Spinal cord (tissue), 10 donors: ENCODE results near the gene UPK1B. TPM values are rescaled to one million over a fixed set of nuclear protein-coding genes. Genes with fewer than 3 reads are reported as not detected.
"Not testable (repeated sequence)": the region's sequence is repeated elsewhere in the genome, so short reads cannot be mapped to it uniquely, and the experiment has no call there.

Source experiments
- DNase-seq, 6 donors: peaks; one replicate each; pipeline versions ENCODE4 v3.0.0 to v3.0.0-alpha.2; 2013 to 2015; ENCODE audit warnings: low spot score in 6 of 6, low read depth in 4 of 6
- H3K27ac ChIP-seq: one replicate; pipeline ENCODE4 v1.5.1; 2013; ENCODE audit warnings: low read depth, low read length, control low read depth
- H3K27me3 ChIP-seq: one replicate; pipeline ENCODE4 v1.6.1; 2013; ENCODE audit warnings: low read length; ENCODE audit not compliant: control insufficient read depth, insufficient read depth
- H3K36me3 ChIP-seq: one replicate; pipeline ENCODE4 v1.6.1; 2013; ENCODE audit warnings: low read length; ENCODE audit not compliant: control insufficient read depth, insufficient read depth
- H3K4me1 ChIP-seq: one replicate; pipeline ENCODE4 v1.6.1; 2013; ENCODE audit warnings: low read length; ENCODE audit not compliant: control insufficient read depth, insufficient read depth
- H3K4me3 ChIP-seq: one replicate; pipeline ENCODE4 v1.5.1; 2013; ENCODE audit warnings: low read depth, low read length, control low read depth
- H3K9me3 ChIP-seq: one replicate; pipeline ENCODE4 v1.6.1; 2013; ENCODE audit warnings: low read length; ENCODE audit not compliant: control insufficient read depth, insufficient read depth
- WGBS: methylation state at CpG from one replicate; pipeline ENCODE4 v1.1.5; 2013; ENCODE audit warnings: missing lambda C conversion rate; ENCODE audit not compliant: insufficient coverage; 5-methylcytosine and 5-hydroxymethylcytosine counted together
- polyA plus RNA-seq, 2 donors: library from polyadenylated mRNA; unstranded; fragments of 120-200 nt; gene quantifications; one replicate each; pipeline ENCODE4 v1.2.1, GENCODE V29; 2013; ENCODE audit not compliant: insufficient read length in 2 of 2
- total RNA-seq, 2 donors: library from RNA; depleted of rRNA in 1 of 2; stranded (reverse); fragments of 120-200 nt in 1 of 2; fragments of >200 nt in 1 of 2; gene quantifications; one replicate each; pipeline versions ENCODE4 v1.2.3 to v1.2.4, GENCODE V29; 2013 to 2014
- donor health status: healthy.

The UPK1B gene
- total and polyA plus RNA-seq, 4 donors = 0.36 to 11.7 (median 2.6) TPM

DNA sequence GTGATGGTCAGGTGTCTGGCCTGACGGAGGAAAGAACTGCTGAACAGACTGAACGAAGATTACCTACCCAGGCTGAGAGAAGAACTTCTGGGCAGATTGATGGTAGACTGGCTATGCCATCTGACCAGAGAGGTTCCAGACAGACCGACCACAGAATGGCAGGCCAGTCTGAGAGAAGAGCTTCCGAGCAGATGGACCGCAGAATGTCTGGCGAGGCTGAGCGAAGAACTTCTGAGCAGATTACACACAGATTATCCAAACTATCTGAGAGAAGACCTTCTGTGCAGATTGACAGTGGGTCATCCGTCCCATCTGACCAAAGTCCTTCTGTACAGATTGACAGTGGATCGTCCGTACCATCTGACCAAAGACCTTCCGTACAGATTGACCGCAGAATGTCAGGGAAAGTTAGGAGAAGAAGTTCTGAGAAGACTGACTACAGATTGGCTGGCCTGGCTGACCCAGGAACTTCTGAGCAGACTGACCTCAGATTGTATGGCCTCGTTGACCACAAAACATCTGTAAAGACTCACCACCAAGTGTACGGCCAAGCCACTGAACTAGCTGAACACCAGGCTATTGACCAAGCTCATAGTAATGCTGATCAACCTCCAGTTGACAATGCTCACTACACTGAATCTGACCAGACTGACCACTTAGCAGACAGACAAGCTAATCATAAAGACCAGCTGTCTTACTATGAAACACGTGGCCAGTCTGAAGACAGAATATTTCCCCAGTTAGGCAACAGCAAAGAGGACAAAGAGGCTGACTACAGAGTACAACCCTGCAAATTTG is 26.6 kb upstream of the UPK1B start:
- Histone ChIP-seq H3K36me3 (no peaks in the 10 kb centered on the region), H3K27ac (no peak overlapping the region), H3K4me1 (no peaks in the 10 kb centered on the region), H3K4me3 (no peak overlapping the region), H3K9me3 (no peaks in the 10 kb centered on the region), H3K27me3 (no peaks in the 10 kb centered on the region)
- WGBS = 88% methylated on average over 12 of the region's 15 CpGs
- DNase-seq = no peak

DNA sequence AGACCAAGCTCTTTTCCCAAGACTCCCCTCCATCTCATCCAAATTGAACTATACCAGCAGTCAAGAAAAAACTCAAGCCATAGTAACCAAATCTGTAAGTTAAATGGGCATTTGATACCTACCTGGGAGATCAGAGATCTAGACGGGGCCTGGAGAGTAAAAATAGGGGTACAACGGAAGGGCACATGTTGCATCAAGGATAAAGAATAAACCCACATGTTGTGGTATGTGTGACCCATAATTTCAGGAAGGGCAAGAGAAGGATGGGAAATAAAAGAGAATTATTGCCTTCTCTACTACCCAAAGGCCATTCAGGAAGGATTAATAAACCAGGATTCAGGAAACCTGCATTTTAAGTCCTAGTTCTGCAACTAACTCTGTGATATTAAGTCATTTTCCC is 25.9 kb upstream of the UPK1B start:
- H3K36me3 ChIP-seq = no peaks in the 10 kb centered on the region
- no peaks in the 10 kb centered on the region for H3K9me3 ChIP-seq
- WGBS = 50% methylated on average over 2 of the region's 2 CpGs
- DNase-seq = no peak
- H3K4me1 ChIP-seq = no peaks in the 10 kb centered on the region
- no peaks in the 10 kb centered on the region for H3K27me3 ChIP-seq
- no peak overlapping the region for H3K27ac ChIP-seq
- no peak overlapping the region for H3K4me3 ChIP-seq

- H3K36me3 ChIP-seq = no peaks in the 10 kb centered on the region
- H3K9me3 ChIP-seq = peaks cover 3% of the 10 kb centered on the region
- H3K27me3 ChIP-seq = no peaks in the 10 kb centered on the region
- no peak for DNase-seq
- no CpG with 5 or more reads among the region's 2 CpGs for WGBS
- no peaks in the 10 kb centered on the region for H3K4me1 ChIP-seq
- H3K27ac ChIP-seq = no peak overlapping the region
- H3K4me3 ChIP-seq = no peak overlapping the region
Measured at GRCh38 chr3:119148493-119149180, 24.8 kb upstream of the UPK1B start.

- no peaks in the 10 kb centered on the region for H3K4me1 ChIP-seq
- no peak overlapping the region for H3K27ac ChIP-seq
- no peaks in the 10 kb centered on the region for H3K27me3 ChIP-seq
- no peak for DNase-seq
- WGBS = no CpG with 5 or more reads among the region's 4 CpGs
- no peaks in the 10 kb centered on the region for H3K36me3 ChIP-seq
- no peak overlapping the region for H3K4me3 ChIP-seq
- peaks cover 3% of the 10 kb centered on the region for H3K9me3 ChIP-seq
Measured at GRCh38 chr3:119149484-119149883, 23.9 kb upstream of the UPK1B start.

DNA sequence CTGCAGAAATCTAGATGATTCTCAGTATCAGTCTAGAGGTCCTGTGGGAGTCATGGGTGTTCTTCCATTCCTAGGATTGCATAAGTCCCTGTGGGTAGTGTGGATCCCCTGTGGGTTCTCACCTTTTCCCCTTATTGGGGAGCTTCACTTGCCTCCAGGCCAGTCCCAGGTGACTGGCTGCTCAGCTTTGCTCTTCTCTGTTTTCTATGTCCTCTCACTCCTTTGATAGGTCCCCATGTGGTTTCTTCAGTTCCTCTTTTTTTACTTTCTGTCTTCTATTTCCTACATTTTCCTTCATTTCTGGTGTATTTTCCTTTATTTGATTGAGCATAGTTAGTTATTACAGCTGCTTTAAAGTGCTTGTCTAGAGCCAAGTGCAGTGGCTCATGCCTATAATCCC is 16.5 kb upstream of the UPK1B start:
- peaks cover 3% of the 10 kb centered on the region for H3K9me3 ChIP-seq
- H3K27ac ChIP-seq = no peak overlapping the region
- DNase-seq = no peak
- H3K4me3 ChIP-seq = no peak overlapping the region
- no peaks in the 10 kb centered on the region for H3K4me1 ChIP-seq
- H3K36me3 ChIP-seq = no peaks in the 10 kb centered on the region
- no peaks in the 10 kb centered on the region for H3K27me3 ChIP-seq

- DNase-seq = no peak
- peaks cover 3% of the 10 kb centered on the region for H3K9me3 ChIP-seq
- no peaks in the 10 kb centered on the region for H3K36me3 ChIP-seq
- no peak overlapping the region for H3K27ac ChIP-seq
- no peaks in the 10 kb centered on the region for H3K27me3 ChIP-seq
- WGBS = 80% methylated on average over 1 of the region's 2 CpGs
- no peaks in the 10 kb centered on the region for H3K4me1 ChIP-seq
- no peak overlapping the region for H3K4me3 ChIP-seq
Measured at GRCh38 chr3:119157971-119158370, 15.4 kb upstream of the UPK1B start.

DNA sequence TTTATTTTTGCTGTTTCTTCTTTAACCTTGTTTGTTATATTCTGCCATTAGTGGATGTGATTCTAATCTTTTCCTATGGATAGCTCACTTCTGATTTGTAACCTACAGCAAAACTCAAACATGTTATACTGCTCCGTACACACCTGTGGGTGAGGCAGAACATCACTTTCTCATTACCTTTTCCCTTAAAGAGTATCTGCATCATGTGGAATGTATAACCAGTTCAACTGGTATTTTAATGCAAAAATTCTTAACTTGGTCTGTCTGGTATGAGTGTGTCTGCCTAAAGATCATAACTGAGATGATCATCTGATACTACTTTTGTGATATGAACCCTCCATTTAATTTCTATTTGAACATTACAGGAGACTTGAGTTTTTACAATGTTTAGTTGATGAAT is 13.0 kb upstream of the UPK1B start:
- Histone ChIP-seq H3K27me3 (no peaks in the 10 kb centered on the region), H3K4me3 (no peak overlapping the region), H3K27ac (no peak overlapping the region), H3K4me1 (no peaks in the 10 kb centered on the region), H3K36me3 (no peaks in the 10 kb centered on the region), H3K9me3 (no peaks in the 10 kb centered on the region)
- no peak for DNase-seq
- no CpG with 5 or more reads among the region's 1 CpG for WGBS

DNA sequence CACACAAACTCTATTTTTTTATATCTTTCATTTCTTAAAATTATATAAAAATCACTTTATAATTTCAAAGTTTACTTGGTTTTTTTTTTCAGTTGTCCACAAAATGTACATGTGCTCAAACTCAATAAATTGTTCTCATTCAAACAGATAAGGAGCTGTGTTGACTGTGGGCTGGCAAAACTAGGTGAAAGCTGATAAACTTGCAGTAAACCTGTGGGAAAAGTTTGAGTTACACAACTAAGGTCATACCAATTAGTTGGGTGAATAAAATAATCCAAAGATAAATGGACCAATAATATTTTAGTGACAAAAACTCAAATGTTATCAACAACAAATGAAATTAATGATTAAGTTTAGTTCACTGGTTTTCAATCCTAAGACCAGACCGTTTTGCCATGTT is 12.6 kb upstream of the UPK1B start:
- Histone ChIP-seq H3K9me3 (no peaks in the 10 kb centered on the region), H3K4me1 (no peaks in the 10 kb centered on the region), H3K4me3 (no peak overlapping the region), H3K27ac (no peak overlapping the region), H3K36me3 (no peaks in the 10 kb centered on the region), H3K27me3 (no peaks in the 10 kb centered on the region)
- WGBS = no CpG with 5 or more reads among the region's 1 CpG
- DNase-seq = no peak

DNA sequence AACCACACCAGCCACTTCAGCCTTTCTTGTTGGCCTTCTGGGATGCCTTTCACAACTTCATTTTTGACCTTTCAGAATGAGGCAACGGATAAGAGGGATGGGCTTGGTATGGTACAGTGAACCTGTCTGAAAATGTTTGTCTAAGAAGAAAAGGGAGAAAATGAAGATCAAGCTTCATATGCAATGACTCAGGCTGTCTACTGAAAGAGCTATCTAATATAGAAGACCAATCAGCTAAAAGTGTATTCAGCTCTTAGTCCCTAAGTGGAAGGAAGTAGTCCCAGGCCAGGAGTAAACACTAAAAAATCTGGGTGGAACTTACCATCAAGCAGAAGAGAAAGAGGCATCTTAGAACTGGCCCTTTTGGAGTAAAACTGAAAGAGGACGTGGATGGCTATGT is 12.2 kb upstream of the UPK1B start:
- WGBS = 80% methylated on average over 1 of the region's 2 CpGs
- Histone ChIP-seq H3K4me1 (no peaks in the 10 kb centered on the region), H3K36me3 (no peaks in the 10 kb centered on the region), H3K9me3 (no peaks in the 10 kb centered on the region), H3K27ac (no peak overlapping the region), H3K27me3 (no peaks in the 10 kb centered on the region), H3K4me3 (no peak overlapping the region)
- DNase-seq = no peak

- 92% methylated on average over 7 of the region's 9 CpGs for WGBS
- H3K27me3 ChIP-seq, H3K4me1 ChIP-seq: not testable (repeated sequence)
Measured at GRCh38 chr3:119164745-119165144, 8.7 kb upstream of the UPK1B start.

More at GRCh38 chr3:119164745-119165144, 8.7 kb upstream of the UPK1B start:
- H3K36me3 ChIP-seq, DNase-seq, H3K4me3 ChIP-seq, H3K27ac ChIP-seq, H3K9me3 ChIP-seq: not testable (repeated sequence)
